Measurements from ENCODE around the gene CYTL1. TPM values are rescaled to one million over a fixed set of nuclear protein-coding genes. Genes with fewer than 3 reads are reported as not detected.

CYTL1 gene
- total and polyA plus RNA-seq, 2 donors (not counting 3 experiments of a cell fraction or from before 2014, with no cell fraction given): 4.0 to 36.8 TPM

DNA sequence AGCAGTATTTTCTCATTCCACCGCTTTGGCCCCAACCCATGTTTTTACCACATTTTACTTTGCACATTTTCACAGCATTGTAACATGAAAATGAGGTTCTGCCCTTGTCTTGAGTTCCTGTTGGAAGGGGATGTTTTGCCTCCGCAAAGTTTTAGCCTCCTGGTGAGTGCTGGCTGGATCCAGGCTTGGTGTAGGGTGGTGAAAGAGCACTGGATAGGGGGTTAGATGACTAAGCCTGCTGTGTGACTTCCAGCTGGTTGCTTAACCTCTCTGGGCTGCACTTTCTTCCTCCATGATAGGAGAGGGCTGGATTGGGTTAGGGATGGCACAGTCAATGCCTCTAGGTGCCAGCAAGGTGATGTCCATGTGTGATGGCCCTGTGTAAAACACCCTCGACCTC, 28.9 kb downstream of the CYTL1 start:
- DNase-seq (ENCODE audit: low read depth, low spot score) (no peak), FAIRE-seq (no peak)
- Histone ChIP-seq H3K27ac (ENCODE audit: insufficient read depth, low read depth, low read length) (no peak overlapping the region), H3K27me3 (ENCODE audit: control insufficient read depth in 2 of 2, insufficient read depth in 2 of 2, low read length in 2 of 2) (no peaks in the 10 kb centered on the region), H3K9me3 (replicated peaks; ENCODE audit: control insufficient read depth, insufficient read depth, low read length) (no peaks in the 10 kb centered on the region), H3K79me2 (ENCODE audit: control insufficient read depth, insufficient read depth, low read length) (no peaks in the 10 kb centered on the region), H4K20me1 (replicated peaks; ENCODE audit: control insufficient read depth, extremely low read depth, insufficient read depth, low read length) (no peaks in the 10 kb centered on the region), H3K36me3 (ENCODE audit: control insufficient read depth in 2 of 2, extremely low read depth in 1 of 2, insufficient read depth in 2 of 2, low read length in 2 of 2) (no peaks in the 10 kb centered on the region), H2AFZ (ENCODE audit: low read depth, low read length) (no peak overlapping the region), H3K4me3 (replicated peaks in 1 of 3; ENCODE audit: insufficient read depth in 1 of 3, low read depth in 1 of 3, low read length in 3 of 3) (no peak overlapping the region), H3K4me2 (ENCODE audit: insufficient read depth, low read length) (no peak overlapping the region), H3K9me1 (replicated peaks; ENCODE audit: control insufficient read depth, extremely low read depth, insufficient read depth, low read length) (no peaks in the 10 kb centered on the region), H3K9ac (replicated peaks; ENCODE audit: extremely low read depth, insufficient read depth, low read length) (no peak overlapping the region), H3K4me1 (ENCODE audit: control insufficient read depth, extremely low read depth, insufficient read depth, low read length) (no peaks in the 10 kb centered on the region)
- dilution Hi-C loops (cut with MboI; ENCODE audit: extremely low pct_ligation_motif_present, low sequenced_read_pairs) (no loop called here), intact Hi-C loops (cut with micrococcal nuclease) (no loop called here)
- TF ChIP-seq MYC (IDR thresholded peaks at IDR 0.05; ENCODE audit: low read depth, low read length) (no peak), POLR2AphosphoS5 (IDR thresholded peaks at IDR 0.05; ENCODE audit: insufficient read depth, low read depth, low read length) (no peak)
- BruUV-seq (replicated peaks): no TSS peak
- ChIA-PET POLR2A (no interaction called here), CTCF (no interaction called here)

DNA sequence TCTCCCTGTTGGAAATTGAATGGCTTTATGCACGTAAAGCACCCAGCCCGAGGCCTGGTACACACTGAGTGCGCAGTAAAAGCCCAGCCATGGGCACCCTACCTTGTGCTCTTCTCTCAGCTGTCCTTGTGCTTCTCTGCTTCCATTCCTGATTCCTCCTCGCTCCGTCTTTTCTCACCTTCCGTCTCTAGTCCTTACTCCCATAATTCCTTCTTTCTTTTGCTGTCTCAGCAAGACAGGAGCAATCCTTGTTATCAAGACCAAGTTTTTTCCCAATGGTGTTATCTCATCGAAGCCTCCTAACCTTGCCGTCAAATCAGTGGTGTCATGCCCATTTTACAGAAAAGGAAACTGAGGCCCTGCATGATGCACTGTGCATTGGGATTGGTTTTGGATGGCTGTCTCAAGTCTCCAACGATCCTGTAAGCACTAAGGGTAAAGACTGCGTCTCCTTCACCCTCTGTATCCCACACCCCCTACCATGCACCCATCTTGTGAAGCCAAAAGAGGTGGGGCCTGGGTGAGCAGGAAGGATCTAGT, 30.1 kb downstream of the CYTL1 start:
- TF ChIP-seq JUN (IDR thresholded peaks at IDR 0.05; ENCODE audit: borderline replicate concordance, insufficient read depth, insufficient read length, low read depth): no peak
- TF ChIP-seq MYC (IDR thresholded peaks at IDR 0.05; ENCODE audit: low read depth, low read length): no peak
- Histone ChIP-seq H4K20me1 (replicated peaks; ENCODE audit: control insufficient read depth, extremely low read depth, insufficient read depth, low read length) (no peaks in the 10 kb centered on the region), H2AFZ (ENCODE audit: low read depth, low read length) (no peak overlapping the region), H3K9me3 (replicated peaks; ENCODE audit: control insufficient read depth, insufficient read depth, low read length) (no peaks in the 10 kb centered on the region), H3K27me3 (ENCODE audit: control insufficient read depth in 2 of 2, insufficient read depth in 2 of 2, low read length in 2 of 2) (no peaks in the 10 kb centered on the region), H3K4me3 (replicated peaks in 1 of 3; ENCODE audit: insufficient read depth in 1 of 3, low read depth in 1 of 3, low read length in 3 of 3) (no peak overlapping the region), H3K27ac (ENCODE audit: insufficient read depth, low read depth, low read length) (no peak overlapping the region), H3K4me2 (ENCODE audit: insufficient read depth, low read length) (no peak overlapping the region), H3K36me3 (ENCODE audit: control insufficient read depth in 2 of 2, extremely low read depth in 1 of 2, insufficient read depth in 2 of 2, low read length in 2 of 2) (no peaks in the 10 kb centered on the region), H3K9ac (replicated peaks; ENCODE audit: extremely low read depth, insufficient read depth, low read length) (no peak overlapping the region), H3K79me2 (ENCODE audit: control insufficient read depth, insufficient read depth, low read length) (no peaks in the 10 kb centered on the region), H3K9me1 (replicated peaks; ENCODE audit: control insufficient read depth, extremely low read depth, insufficient read depth, low read length) (no peaks in the 10 kb centered on the region), H3K4me1 (ENCODE audit: control insufficient read depth, extremely low read depth, insufficient read depth, low read length) (no peaks in the 10 kb centered on the region)
- DNase-seq (ENCODE audit: low read depth, low spot score) (no peak), FAIRE-seq (no peak)
- intact Hi-C loops (cut with micrococcal nuclease) (no loop called here), dilution Hi-C loops (cut with MboI; ENCODE audit: extremely low pct_ligation_motif_present, low sequenced_read_pairs) (no loop called here)
- BruUV-seq (replicated peaks): no TSS peak
- ChIA-PET CTCF (interaction anchor here (1.3 kb wide), 1 partner anchor 471 kb away, joined by 3 read pairs; no protein-coding TSS in a partner anchor), POLR2A (no interaction called here)
